GM23338 (cell line): Measurements from ENCODE around the gene DENND4A.

Experiments used
- CREB1 ChIP-seq: fragments of 250-450 bp; sonication (Bioruptor Pico); IDR thresholded peaks from 2 replicates; pipeline ENCODE4 v1.5.0; 2020; ENCODE audit warnings: low read depth, mild to moderate bottlenecking, moderate library complexity
- CTCF ChIP-seq, 2 experiments: fragments of 200-600 bp in 1 of 2; sonication (generic) in 1 of 2; conservative IDR thresholded peaks; 2 replicates each; pipeline versions ENCODE4 v1.5.1 to v1.6.1; 2016 to 2017; ENCODE audit warnings: antibody characterized with exemption in 2 of 2, low read depth in 2 of 2, mild to moderate bottlenecking in 2 of 2, moderate library complexity in 1 of 2
- ETS1 ChIP-seq: IDR thresholded peaks from 2 replicates; pipeline ENCODE4 v1.6.1; 2016; ENCODE audit warnings: antibody characterized with exemption
- EZH2 ChIP-seq: fragments of 200-600 bp; sonication (generic); IDR thresholded peaks from one replicate; pipeline ENCODE4 v1.8.0; 2017; ENCODE audit warnings: antibody characterized with exemption, mild to moderate bottlenecking, low read depth; ENCODE audit not compliant: unreplicated experiment
- EZH2phosphoT487 ChIP-seq: fragments of 200-600 bp; sonication (generic); IDR thresholded peaks from one replicate; pipeline ENCODE4 v1.8.1; 2018; ENCODE audit warnings: antibody characterized with exemption; ENCODE audit not compliant: unreplicated experiment
- JUNB ChIP-seq: IDR thresholded peaks from one replicate; pipeline ENCODE4 v1.6.1; 2016; ENCODE audit warnings: antibody characterized with exemption; ENCODE audit not compliant: unreplicated experiment
- NANOG ChIP-seq: IDR thresholded peaks from 2 replicates; pipeline ENCODE4 v1.6.1; 2016; ENCODE audit warnings: antibody characterized with exemption, borderline replicate concordance
- POLR2AphosphoS5 ChIP-seq: IDR thresholded peaks from 2 replicates; pipeline ENCODE4 v1.6.1; 2016; ENCODE audit warnings: antibody characterized with exemption, low read depth
- REST ChIP-seq: IDR thresholded peaks from one replicate; pipeline ENCODE4 v1.6.1; 2018; ENCODE audit warnings: antibody characterized with exemption; ENCODE audit not compliant: unreplicated experiment
- STAT1 ChIP-seq: IDR thresholded peaks from one replicate; pipeline ENCODE4 v1.6.1; 2016; ENCODE audit warnings: antibody characterized with exemption; ENCODE audit not compliant: unreplicated experiment
- ZNF114 ChIP-seq: fragments of 250-450 bp; sonication (Bioruptor Pico); IDR thresholded peaks from 2 replicates; pipeline ENCODE4 v1.5.0; 2020; ENCODE audit warnings: mild to moderate bottlenecking, moderate library complexity

GRCh38 chr15:65772930-65773329 lies 19.2 kb downstream of the DENND4A start:
- TF ChIP-seq STAT1 (no peak), CTCF (conservative IDR thresholded peaks at IDR 0.05; ENCODE audit: low read depth in 2 of 2) (no peak), EZH2 (no peak), JUNB (no peak), ZNF114 (CRISPR knock-in tag) (no peak), REST (no peak), POLR2AphosphoS5 (no peak), EZH2phosphoT487 (no peak), CREB1 (no peak), NANOG (no peak), ETS1 (no peak)
